ENCODE measurements around the gene MYOZ2.

DNA sequence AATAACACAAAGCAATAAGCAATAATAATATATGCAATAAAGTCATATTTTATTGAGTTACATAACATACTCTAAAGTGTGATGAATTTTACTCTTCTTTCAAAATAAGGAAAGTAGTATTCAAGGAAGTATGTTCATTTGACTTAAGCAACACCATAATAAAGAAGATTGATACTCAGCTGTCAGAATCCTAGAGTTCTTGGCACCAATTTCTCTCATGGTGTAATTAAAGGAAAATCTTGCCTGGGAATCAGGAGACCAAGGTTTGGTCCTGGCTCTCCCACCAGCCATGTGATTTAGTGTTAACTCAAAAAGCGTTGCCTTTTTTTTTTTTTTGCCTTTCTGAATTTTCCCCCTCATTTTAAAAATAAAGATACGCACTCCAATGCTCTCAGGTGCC is 17.1 kb downstream of the MYOZ2 start:
- TF ChIP-seq MXI1 (IDR thresholded peaks at IDR 0.05; ENCODE audit: borderline replicate concordance, low read depth, low read length) (no peak), CHD4 (IDR thresholded peaks at IDR 0.05; ENCODE audit: borderline replicate concordance, low read length) (no peak), ATF1 (CRISPR knock-in tag; IDR thresholded peaks at IDR 0.05) (no peak), NR2C2 (CRISPR knock-in tag; IDR thresholded peaks at IDR 0.05; ENCODE audit: borderline replicate concordance) (no peak), SMAD3 (CRISPR knock-in tag; IDR thresholded peaks at IDR 0.05) (no peak), AGO1 (IDR thresholded peaks at IDR 0.05; ENCODE audit: low read depth, low read length, poor library complexity, severe bottlenecking) (no peak), ZBTB42 (CRISPR knock-in tag; IDR thresholded peaks at IDR 0.05) (no peak), RAD51 (IDR thresholded peaks at IDR 0.05; ENCODE audit: borderline replicate concordance) (no peak), RBFOX2 (IDR thresholded peaks at IDR 0.05; ENCODE audit: low read depth, low read length) (no peak), NCOR1 (IDR thresholded peaks at IDR 0.05; ENCODE audit: borderline replicate concordance, low read length) (no peak)
- TF ChIP-seq, protein P1, sequence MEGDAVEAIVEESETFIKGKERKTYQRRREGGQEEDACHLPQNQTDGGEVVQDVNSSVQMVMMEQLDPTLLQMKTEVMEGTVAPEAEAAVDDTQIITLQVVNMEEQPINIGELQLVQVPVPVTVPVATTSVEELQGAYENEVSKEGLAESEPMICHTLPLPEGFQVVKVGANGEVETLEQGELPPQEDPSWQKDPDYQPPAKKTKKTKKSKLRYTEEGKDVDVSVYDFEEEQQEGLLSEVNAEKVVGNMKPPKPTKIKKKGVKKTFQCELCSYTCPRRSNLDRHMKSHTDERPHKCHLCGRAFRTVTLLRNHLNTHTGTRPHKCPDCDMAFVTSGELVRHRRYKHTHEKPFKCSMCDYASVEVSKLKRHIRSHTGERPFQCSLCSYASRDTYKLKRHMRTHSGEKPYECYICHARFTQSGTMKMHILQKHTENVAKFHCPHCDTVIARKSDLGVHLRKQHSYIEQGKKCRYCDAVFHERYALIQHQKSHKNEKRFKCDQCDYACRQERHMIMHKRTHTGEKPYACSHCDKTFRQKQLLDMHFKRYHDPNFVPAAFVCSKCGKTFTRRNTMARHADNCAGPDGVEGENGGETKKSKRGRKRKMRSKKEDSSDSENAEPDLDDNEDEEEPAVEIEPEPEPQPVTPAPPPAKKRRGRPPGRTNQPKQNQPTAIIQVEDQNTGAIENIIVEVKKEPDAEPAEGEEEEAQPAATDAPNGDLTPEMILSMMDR (CRISPR knock-in tag; IDR thresholded peaks at IDR 0.05) = no peak
- TF ChIP-seq, protein P2, sequence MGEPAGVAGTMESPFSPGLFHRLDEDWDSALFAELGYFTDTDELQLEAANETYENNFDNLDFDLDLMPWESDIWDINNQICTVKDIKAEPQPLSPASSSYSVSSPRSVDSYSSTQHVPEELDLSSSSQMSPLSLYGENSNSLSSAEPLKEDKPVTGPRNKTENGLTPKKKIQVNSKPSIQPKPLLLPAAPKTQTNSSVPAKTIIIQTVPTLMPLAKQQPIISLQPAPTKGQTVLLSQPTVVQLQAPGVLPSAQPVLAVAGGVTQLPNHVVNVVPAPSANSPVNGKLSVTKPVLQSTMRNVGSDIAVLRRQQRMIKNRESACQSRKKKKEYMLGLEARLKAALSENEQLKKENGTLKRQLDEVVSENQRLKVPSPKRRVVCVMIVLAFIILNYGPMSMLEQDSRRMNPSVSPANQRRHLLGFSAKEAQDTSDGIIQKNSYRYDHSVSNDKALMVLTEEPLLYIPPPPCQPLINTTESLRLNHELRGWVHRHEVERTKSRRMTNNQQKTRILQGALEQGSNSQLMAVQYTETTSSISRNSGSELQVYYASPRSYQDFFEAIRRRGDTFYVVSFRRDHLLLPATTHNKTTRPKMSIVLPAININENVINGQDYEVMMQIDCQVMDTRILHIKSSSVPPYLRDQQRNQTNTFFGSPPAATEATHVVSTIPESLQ (CRISPR knock-in tag; conservative IDR thresholded peaks at IDR 0.05) = no peak
- TF ChIP-seq, protein P3, sequence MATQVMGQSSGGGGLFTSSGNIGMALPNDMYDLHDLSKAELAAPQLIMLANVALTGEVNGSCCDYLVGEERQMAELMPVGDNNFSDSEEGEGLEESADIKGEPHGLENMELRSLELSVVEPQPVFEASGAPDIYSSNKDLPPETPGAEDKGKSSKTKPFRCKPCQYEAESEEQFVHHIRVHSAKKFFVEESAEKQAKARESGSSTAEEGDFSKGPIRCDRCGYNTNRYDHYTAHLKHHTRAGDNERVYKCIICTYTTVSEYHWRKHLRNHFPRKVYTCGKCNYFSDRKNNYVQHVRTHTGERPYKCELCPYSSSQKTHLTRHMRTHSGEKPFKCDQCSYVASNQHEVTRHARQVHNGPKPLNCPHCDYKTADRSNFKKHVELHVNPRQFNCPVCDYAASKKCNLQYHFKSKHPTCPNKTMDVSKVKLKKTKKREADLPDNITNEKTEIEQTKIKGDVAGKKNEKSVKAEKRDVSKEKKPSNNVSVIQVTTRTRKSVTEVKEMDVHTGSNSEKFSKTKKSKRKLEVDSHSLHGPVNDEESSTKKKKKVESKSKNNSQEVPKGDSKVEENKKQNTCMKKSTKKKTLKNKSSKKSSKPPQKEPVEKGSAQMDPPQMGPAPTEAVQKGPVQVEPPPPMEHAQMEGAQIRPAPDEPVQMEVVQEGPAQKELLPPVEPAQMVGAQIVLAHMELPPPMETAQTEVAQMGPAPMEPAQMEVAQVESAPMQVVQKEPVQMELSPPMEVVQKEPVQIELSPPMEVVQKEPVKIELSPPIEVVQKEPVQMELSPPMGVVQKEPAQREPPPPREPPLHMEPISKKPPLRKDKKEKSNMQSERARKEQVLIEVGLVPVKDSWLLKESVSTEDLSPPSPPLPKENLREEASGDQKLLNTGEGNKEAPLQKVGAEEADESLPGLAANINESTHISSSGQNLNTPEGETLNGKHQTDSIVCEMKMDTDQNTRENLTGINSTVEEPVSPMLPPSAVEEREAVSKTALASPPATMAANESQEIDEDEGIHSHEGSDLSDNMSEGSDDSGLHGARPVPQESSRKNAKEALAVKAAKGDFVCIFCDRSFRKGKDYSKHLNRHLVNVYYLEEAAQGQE (IDR thresholded peaks at IDR 0.05; ENCODE audit: borderline replicate concordance in 1 of 2, low read depth in 1 of 2, low read length in 2 of 2) = no peak

Data from HepG2 (cell line).